Measurements from ENCODE around the gene CEP68. TPM values are rescaled to one million over a fixed set of nuclear protein-coding genes. Genes with fewer than 3 reads are reported as not detected.

The CEP68 gene
- total RNA-seq, 1 experiment from 2014 or later: 11.2 TPM

GRCh38 chr2:65054749-65055421 lies 1.3 kb upstream of the CEP68 start (continued):
- no peak for TF ChIP-seq CTCF (IDR thresholded peaks at IDR 0.05 in 2 of 3, conservative IDR thresholded peaks at IDR 0.05 in 1 of 3; ENCODE audit: borderline replicate concordance in 1 of 3, insufficient read depth in 1 of 3, low read depth in 2 of 3, low read length in 2 of 3)
- TF ChIP-seq, protein P1, sequence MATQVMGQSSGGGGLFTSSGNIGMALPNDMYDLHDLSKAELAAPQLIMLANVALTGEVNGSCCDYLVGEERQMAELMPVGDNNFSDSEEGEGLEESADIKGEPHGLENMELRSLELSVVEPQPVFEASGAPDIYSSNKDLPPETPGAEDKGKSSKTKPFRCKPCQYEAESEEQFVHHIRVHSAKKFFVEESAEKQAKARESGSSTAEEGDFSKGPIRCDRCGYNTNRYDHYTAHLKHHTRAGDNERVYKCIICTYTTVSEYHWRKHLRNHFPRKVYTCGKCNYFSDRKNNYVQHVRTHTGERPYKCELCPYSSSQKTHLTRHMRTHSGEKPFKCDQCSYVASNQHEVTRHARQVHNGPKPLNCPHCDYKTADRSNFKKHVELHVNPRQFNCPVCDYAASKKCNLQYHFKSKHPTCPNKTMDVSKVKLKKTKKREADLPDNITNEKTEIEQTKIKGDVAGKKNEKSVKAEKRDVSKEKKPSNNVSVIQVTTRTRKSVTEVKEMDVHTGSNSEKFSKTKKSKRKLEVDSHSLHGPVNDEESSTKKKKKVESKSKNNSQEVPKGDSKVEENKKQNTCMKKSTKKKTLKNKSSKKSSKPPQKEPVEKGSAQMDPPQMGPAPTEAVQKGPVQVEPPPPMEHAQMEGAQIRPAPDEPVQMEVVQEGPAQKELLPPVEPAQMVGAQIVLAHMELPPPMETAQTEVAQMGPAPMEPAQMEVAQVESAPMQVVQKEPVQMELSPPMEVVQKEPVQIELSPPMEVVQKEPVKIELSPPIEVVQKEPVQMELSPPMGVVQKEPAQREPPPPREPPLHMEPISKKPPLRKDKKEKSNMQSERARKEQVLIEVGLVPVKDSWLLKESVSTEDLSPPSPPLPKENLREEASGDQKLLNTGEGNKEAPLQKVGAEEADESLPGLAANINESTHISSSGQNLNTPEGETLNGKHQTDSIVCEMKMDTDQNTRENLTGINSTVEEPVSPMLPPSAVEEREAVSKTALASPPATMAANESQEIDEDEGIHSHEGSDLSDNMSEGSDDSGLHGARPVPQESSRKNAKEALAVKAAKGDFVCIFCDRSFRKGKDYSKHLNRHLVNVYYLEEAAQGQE (IDR thresholded peaks at IDR 0.05; ENCODE audit: low read depth): no peak
- no peak for TF ChIP-seq CBX3 (IDR thresholded peaks at IDR 0.05; ENCODE audit: low read depth)
- TF ChIP-seq POLR2AphosphoS5 (IDR thresholded peaks at IDR 0.05; ENCODE audit: low read depth, low read length): no peak
- TF ChIP-seq, protein P2, sequence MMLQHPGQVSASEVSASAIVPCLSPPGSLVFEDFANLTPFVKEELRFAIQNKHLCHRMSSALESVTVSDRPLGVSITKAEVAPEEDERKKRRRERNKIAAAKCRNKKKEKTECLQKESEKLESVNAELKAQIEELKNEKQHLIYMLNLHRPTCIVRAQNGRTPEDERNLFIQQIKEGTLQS (IDR thresholded peaks at IDR 0.05): no peak
